Adrenal gland (tissue), 5 donors: Measurements from ENCODE around the gene CKS1B.

Experiments used
- POLR2A ChIP-seq, 2 donors: fragments of 450-650 bp; IDR thresholded peaks; one replicate each; pipeline ENCODE4 v1.6.1; 2017; ENCODE audit warnings: antibody characterized with exemption in 2 of 2, mild to moderate bottlenecking in 2 of 2, moderate library complexity in 1 of 2
- TF ChIP-seq, protein P1 (sequence below), 6 experiments: fragments of 450-650 bp in 4 of 6; fragments of 200-600 bp in 2 of 6; sonication (generic) in 1 of 6; IDR thresholded peaks; 1 replicate in 5 of 6; 2 replicates in 1 of 6; pipeline versions ENCODE4 v1.5.1 to v1.8.0; 2016 to 2021; ENCODE audit warnings: antibody characterized with exemption in 6 of 6, mild to moderate bottlenecking in 2 of 6, moderate library complexity in 1 of 6
- donor health status: DM: no; HTN: no; CAD: no.

DNA sequence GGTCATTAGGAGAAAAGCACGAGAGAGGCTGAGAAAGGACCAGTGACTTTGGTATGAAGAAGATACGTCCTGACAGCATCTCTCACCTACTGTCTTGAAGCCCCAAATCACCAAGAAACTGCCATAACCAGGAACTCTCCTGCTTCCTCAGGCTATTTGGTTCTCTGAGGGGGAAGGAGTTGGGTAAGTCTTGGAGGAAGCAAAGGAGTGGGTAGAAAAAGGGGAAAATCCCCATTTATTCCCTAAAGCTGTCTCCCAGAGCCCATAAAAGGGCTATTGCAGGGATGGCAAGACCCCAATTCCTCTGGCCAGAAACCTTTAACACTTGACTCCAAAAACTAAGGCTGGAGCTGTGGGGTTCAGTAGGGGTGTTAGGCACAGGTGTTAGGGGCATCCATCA lies 16.4 kb upstream of the CKS1B start:
- TF ChIP-seq, protein P1, sequence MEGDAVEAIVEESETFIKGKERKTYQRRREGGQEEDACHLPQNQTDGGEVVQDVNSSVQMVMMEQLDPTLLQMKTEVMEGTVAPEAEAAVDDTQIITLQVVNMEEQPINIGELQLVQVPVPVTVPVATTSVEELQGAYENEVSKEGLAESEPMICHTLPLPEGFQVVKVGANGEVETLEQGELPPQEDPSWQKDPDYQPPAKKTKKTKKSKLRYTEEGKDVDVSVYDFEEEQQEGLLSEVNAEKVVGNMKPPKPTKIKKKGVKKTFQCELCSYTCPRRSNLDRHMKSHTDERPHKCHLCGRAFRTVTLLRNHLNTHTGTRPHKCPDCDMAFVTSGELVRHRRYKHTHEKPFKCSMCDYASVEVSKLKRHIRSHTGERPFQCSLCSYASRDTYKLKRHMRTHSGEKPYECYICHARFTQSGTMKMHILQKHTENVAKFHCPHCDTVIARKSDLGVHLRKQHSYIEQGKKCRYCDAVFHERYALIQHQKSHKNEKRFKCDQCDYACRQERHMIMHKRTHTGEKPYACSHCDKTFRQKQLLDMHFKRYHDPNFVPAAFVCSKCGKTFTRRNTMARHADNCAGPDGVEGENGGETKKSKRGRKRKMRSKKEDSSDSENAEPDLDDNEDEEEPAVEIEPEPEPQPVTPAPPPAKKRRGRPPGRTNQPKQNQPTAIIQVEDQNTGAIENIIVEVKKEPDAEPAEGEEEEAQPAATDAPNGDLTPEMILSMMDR (IDR thresholded peaks at IDR 0.05) = no peak
- no peak for TF ChIP-seq POLR2A (IDR thresholded peaks at IDR 0.05)
